Chondrocyte (in vitro differentiated cells): ENCODE data around the gene CDKN3. TPM values are rescaled to one million over a fixed set of nuclear protein-coding genes. Genes with fewer than 3 reads are reported as not detected.
A peak's percentile ranks its signal among the peaks of the same experiment; 100 is the strongest.

Experiments used
- DNase-seq: peaks from one replicate; pipeline ENCODE4 v3.0.0; 2021; ENCODE audit warnings: mixed read lengths, low spot score
- H3K27ac Mint-ChIP-seq: one replicate; pipeline ENCODE4 v1.8.0; 2021; ENCODE audit warnings: mild to moderate bottlenecking, moderate library complexity, mixed read lengths; ENCODE audit not compliant: unreplicated experiment
- H3K27me3 Mint-ChIP-seq: 2 replicates; pipeline ENCODE4 v1.8.0; 2021; ENCODE audit warnings: low read depth, mixed read lengths
- H3K36me3 Mint-ChIP-seq: 2 replicates; pipeline ENCODE4 v1.8.0; 2021; ENCODE audit warnings: low read depth, mixed read lengths
- H3K4me1 Mint-ChIP-seq: 2 replicates; pipeline ENCODE4 v1.8.0; 2021; ENCODE audit warnings: low read depth, mild to moderate bottlenecking, mixed read lengths
- H3K4me3 Mint-ChIP-seq: one replicate; pipeline ENCODE4 v1.8.0; 2021; ENCODE audit warnings: mild to moderate bottlenecking, moderate library complexity, mixed read lengths; ENCODE audit not compliant: unreplicated experiment
- H3K9me3 Mint-ChIP-seq: 2 replicates; pipeline ENCODE4 v1.8.0; 2021; ENCODE audit warnings: low read depth, mixed read lengths
- CTCF ChIP-seq: fragments of 200-600 bp; sonication (generic); IDR thresholded peaks from 2 replicates; pipeline ENCODE4 v1.5.0; 2021; ENCODE audit warnings: antibody characterized with exemption, mild to moderate bottlenecking, moderate library complexity
- total RNA-seq: library from RNA; stranded (reverse); gene quantifications from 3 replicates; pipeline ENCODE4 v1.2.1, GENCODE V29; 2021

CDKN3 gene
- total RNA-seq, 1 donor from 2014 or later = 8.9 TPM

DNA sequence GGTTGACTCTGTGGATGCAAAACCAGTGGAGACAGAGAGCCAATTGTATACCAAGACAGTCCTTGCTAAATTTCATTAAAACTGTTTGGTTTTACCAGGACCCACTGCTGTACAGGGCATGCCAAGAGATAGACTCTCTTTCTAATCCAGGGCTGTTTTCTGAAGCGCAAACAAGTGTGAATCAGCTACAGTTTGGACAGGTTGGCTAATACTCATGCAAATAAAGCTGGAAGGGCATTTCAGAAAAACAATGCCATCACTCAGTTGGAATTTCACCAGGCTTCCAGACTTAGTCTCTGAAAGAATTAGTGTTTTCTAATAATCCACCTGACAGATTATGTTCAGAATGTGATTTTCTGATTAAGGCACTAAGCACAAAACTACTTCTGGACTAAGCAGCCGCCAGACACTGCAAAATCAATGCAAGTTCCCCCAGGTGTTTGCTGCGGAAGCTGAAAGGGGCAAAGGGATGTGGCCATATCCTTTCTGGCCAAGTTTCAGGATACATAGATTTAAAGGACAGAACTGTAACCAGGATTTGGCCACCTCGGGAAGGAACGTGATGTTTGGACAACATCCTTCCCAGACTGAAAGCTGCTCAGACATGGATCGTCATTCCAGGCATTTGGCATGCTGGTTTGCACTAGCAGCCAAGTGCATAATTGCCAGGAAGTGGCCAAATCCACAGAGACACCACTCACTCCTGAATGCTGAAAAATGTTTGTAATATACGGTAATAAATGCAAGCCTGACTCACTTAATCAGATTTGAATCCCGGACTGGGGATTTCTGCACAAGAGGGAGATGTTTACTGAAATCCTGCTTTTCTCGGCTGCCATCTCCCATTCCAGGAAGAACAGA is 32.0 kb upstream of the CDKN3 start:
- Mint-ChIP-seq H3K4me3 (no peak overlapping the region), H3K36me3 (no peaks in the 10 kb centered on the region), H3K27me3 (no peaks in the 10 kb centered on the region), H3K27ac (peak overlapping the region; percentile 50), H3K9me3 (no peaks in the 10 kb centered on the region), H3K4me1 (peaks cover 33% of the 10 kb centered on the region)
- DNase-seq = no peak
- no peak for TF ChIP-seq CTCF

DNA sequence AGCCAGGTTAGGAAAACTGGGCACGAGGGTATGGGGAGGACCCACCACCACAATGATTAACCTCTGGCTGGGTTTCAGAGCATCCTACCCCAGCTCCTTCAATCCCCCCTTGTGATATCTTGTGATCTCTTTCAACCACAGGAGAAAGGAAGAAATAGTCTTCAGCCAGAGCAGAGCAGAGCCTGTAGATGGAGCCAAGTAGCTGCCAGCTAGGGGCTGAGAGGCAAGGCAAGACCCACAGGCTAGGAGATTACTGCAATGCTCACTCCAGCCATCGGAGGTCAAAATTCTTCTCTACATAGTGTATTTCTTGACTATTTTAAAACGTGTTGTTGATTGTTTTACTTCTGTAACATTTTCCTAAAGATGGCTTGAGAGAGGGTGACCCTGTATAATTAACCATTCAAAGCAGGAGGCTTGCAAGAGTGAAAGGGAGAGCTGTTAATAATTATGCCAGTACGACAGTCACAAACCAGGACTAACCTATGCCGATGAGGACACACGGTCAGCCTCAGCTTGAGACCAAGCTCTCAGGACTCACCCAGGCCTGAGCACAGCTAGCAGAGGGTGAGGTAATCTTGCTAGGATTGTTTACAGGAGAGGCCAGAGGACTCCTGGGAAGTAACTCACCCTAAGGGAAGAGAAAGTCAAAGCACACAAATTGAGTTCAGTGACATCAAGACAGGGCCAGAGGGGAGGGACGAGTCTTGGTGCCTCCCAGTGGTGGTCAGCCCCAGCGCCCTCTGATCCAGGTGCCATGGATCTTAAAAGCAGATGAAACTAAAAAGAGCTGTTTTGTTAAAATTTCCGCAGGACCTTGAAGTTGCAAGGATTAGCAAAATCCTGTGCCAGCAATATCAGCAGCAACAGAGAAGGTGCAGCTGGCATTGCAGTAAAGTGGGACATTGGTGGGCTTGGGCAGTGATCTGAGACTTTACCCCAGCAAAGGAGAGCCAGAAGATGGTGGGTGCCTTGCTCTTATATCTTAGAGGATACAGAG is 29.8 kb upstream of the CDKN3 start:
- no peak for DNase-seq
- Mint-ChIP-seq H3K9me3 (no peaks in the 10 kb centered on the region), H3K36me3 (no peaks in the 10 kb centered on the region), H3K27me3 (no peaks in the 10 kb centered on the region), H3K4me3 (no peak overlapping the region), H3K4me1 (peaks cover 33% of the 10 kb centered on the region), H3K27ac (peak overlapping the region; percentile 74)
- TF ChIP-seq CTCF = peak; percentile 80

DNA sequence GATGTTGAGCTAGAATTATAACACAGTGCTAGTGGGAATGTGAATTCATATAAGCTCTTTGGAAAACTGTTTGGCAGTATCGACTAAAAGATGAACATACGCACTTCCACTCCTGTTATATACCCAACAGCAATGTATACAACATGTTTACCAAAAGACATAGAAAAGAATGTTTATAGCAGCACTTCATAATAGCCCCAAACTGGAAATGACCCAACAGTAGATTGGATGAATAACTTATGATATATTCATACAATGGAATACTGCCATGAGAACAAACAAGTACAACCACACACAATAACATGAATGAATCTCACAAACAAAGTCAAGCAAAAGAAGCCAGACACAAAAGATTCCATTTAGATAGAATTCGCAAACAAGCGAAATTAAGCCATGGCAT is 28.5 kb upstream of the CDKN3 start:
- H3K9me3 Mint-ChIP-seq = no peaks in the 10 kb centered on the region
- H3K36me3 Mint-ChIP-seq = no peaks in the 10 kb centered on the region
- TF ChIP-seq CTCF = no peak
- no peak for DNase-seq
- peaks cover 27% of the 10 kb centered on the region for H3K4me1 Mint-ChIP-seq
- H3K27ac Mint-ChIP-seq = no peak overlapping the region
- H3K27me3 Mint-ChIP-seq = no peaks in the 10 kb centered on the region
- H3K4me3 Mint-ChIP-seq = no peak overlapping the region

DNA sequence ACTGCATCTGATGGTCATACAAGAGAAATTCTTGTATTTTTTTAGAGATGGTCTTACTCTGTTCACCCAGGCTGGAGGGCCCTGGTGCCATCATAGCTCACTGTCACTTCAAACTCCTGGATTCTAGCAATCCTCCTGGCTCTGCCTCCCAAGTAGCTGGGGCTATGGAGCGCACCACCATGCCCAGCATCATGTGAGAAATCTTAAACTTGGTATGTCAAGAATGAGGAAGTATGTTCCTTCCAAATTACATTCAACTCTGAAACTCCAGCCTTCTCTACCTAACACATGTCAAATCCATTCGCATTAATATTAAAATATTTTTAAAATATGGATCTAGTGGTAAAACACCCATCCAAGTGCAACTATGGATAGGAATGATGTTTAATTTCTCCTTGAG is 27.5 kb upstream of the CDKN3 start:
- Mint-ChIP-seq H3K4me1 (peaks cover 26% of the 10 kb centered on the region), H3K4me3 (no peak overlapping the region), H3K36me3 (no peaks in the 10 kb centered on the region), H3K9me3 (no peaks in the 10 kb centered on the region), H3K27ac (no peak overlapping the region), H3K27me3 (no peaks in the 10 kb centered on the region)
- no peak for DNase-seq
- no peak for TF ChIP-seq CTCF
